GM21360 (cell line): Measurements from ENCODE around the gene OR52N4.
"Not testable (repeated sequence)": the region's sequence is repeated elsewhere in the genome, so short reads cannot be mapped to it uniquely, and the experiment has no call there.

Source experiments
- ATAC-seq: cut with Tn5 transposase; IDR thresholded peaks from one replicate; pipeline ENCODE4 v1.9.1; 2021; ENCODE audit warnings: mild to moderate bottlenecking, moderate library complexity; ENCODE audit not compliant: unreplicated experiment

Gene OR52N4

GRCh38 chr11:5753943-5754342 lies at the start of gene OR52N4:
Gene OR52N4 (plus strand): TSS chr11:5754243. CDS start chr11:5754741, 498 bp downstream.
- no peak for ATAC-seq

GRCh38 chr11:5705688-5706087 lies 48.4 kb upstream of the OR52N4 start:
- no peak for ATAC-seq

GRCh38 chr11:5712507-5712906 lies 41.5 kb upstream of the OR52N4 start:
- ATAC-seq = no peak

GRCh38 chr11:5713695-5714094 lies 40.3 kb upstream of the OR52N4 start:
- no peak for ATAC-seq

- not testable (repeated sequence) for ATAC-seq
Observed at GRCh38 chr11:5716518-5716917, 37.5 kb upstream of the OR52N4 start.

- ATAC-seq = no peak
Observed at GRCh38 chr11:5719703-5720495, 34.1 kb upstream of the OR52N4 start.

- no peak for ATAC-seq
Observed at GRCh38 chr11:5722622-5723021, 31.4 kb upstream of the OR52N4 start.

- ATAC-seq = no peak
Observed at GRCh38 chr11:5726351-5726750, 27.7 kb upstream of the OR52N4 start.

GRCh38 chr11:5727691-5728090 lies 26.4 kb upstream of the OR52N4 start:
- no peak for ATAC-seq

- no peak for ATAC-seq
Observed at GRCh38 chr11:5736396-5736795, 17.6 kb upstream of the OR52N4 start, which contains the start of gene OR56B1. Gene OR56B1 (plus strand): TSS chr11:5736448. CDS start chr11:5736517, 69 bp downstream.

GRCh38 chr11:5737091-5737490 lies 17.0 kb upstream of the OR52N4 start:
- ATAC-seq = no peak

GRCh38 chr11:5737670-5738392 lies 16.2 kb upstream of the OR52N4 start:
- ATAC-seq = no peak

- ATAC-seq = no peak
Observed at GRCh38 chr11:5738431-5738830, 15.6 kb upstream of the OR52N4 start.

- no peak for ATAC-seq
Observed at GRCh38 chr11:5746614-5747013, 7.4 kb upstream of the OR52N4 start.

- no peak for ATAC-seq
Observed at GRCh38 chr11:5749836-5750235, 4.2 kb upstream of the OR52N4 start.

- no peak for ATAC-seq
Observed at GRCh38 chr11:5767056-5767455, 13.0 kb downstream of the OR52N4 start.

GRCh38 chr11:5783255-5783654 lies 29.2 kb downstream of the OR52N4 start, which contains the start of gene OR52N5:
Gene OR52N5 (minus strand): TSS chr11:5783355. CDS start chr11:5778634, 4,721 bp downstream.
- no peak for ATAC-seq

- ATAC-seq = no peak
Observed at GRCh38 chr11:5791165-5791564, 37.1 kb downstream of the OR52N4 start, which contains the start of gene OR52N1. Gene OR52N1 (minus strand): TSS chr11:5791265. CDS start chr11:5788816, 2,449 bp downstream.

- no peak for ATAC-seq
Observed at GRCh38 chr11:5796541-5796940, 42.5 kb downstream of the OR52N4 start.

GRCh38 chr11:5803982-5804381 lies 49.9 kb downstream of the OR52N4 start:
- no peak for ATAC-seq
